GM12878 (cell line): ENCODE data around the gene MSI2. TPM values are rescaled to one million over a fixed set of nuclear protein-coding genes. Genes with fewer than 3 reads are reported as not detected.

Experiments used
- CBX3 ChIP-seq: fragments of 200-600 bp; sonication (generic); IDR thresholded peaks from 2 replicates; pipeline ENCODE4 v1.6.1; 2016; ENCODE audit warnings: low read depth, borderline replicate concordance
- CREM ChIP-seq: IDR thresholded peaks from 2 replicates; pipeline ENCODE4 v1.6.1; 2014; ENCODE audit warnings: antibody characterized with exemption, low read depth
- CUX1 ChIP-seq: IDR thresholded peaks from 2 replicates; pipeline ENCODE4 v1.6.1; 2012; ENCODE audit warnings: improper control_type of control experiment, low read depth, low read length; ENCODE audit not compliant: insufficient replicate concordance
- E4F1 ChIP-seq: fragments of 450-650 bp; IDR thresholded peaks from 2 replicates; pipeline ENCODE4 v1.6.1; 2018; ENCODE audit warnings: borderline replicate concordance, mild to moderate bottlenecking; ENCODE audit not compliant: partially characterized antibody
- GATAD2B ChIP-seq: fragments of 450-650 bp; conservative IDR thresholded peaks from 2 replicates; pipeline ENCODE4 v1.6.1; 2017; ENCODE audit warnings: low read depth, mild to moderate bottlenecking, moderate library complexity
- HDAC6 ChIP-seq: fragments of 200-600 bp; sonication (generic); IDR thresholded peaks from one replicate; pipeline ENCODE4 v1.8.0; 2017; ENCODE audit warnings: antibody characterized with exemption; ENCODE audit not compliant: unreplicated experiment
- JUNB ChIP-seq: IDR thresholded peaks from 2 replicates; pipeline ENCODE4 v1.6.1; 2016; ENCODE audit warnings: antibody characterized with exemption, mild to moderate bottlenecking
- MXI1 ChIP-seq: fragments of 150-350 bp; IDR thresholded peaks from 2 replicates; pipeline ENCODE4 v1.6.1; 2011; ENCODE audit warnings: low read depth, mild to moderate bottlenecking, inconsistent platforms, low read length, improper control_type of control experiment
- NBN ChIP-seq: fragments of 450-650 bp; IDR thresholded peaks from 2 replicates; pipeline ENCODE4 v1.6.1; 2016
- NRF1 ChIP-seq: conservative IDR thresholded peaks from 2 replicates; pipeline ENCODE4 v1.6.1; 2011; ENCODE audit warnings: mild to moderate bottlenecking, low read depth, low read length, improper control_type of control experiment
- RBBP5 ChIP-seq: fragments of 200-600 bp; sonication (generic); conservative IDR thresholded peaks from 2 replicates; pipeline ENCODE4 v1.6.1; 2016
- RELA ChIP-seq: fragments of 450-650 bp; IDR thresholded peaks from 2 replicates; pipeline ENCODE4 v1.8.0; 2014; ENCODE audit warnings: borderline replicate concordance; ENCODE audit not compliant: partially characterized antibody
- SMAD1 ChIP-seq: fragments of 450-650 bp; IDR thresholded peaks from 2 replicates; pipeline ENCODE4 v1.6.1; 2018; ENCODE audit warnings: mild to moderate bottlenecking, low read depth; ENCODE audit not compliant: partially characterized antibody
- SPI1 ChIP-seq: IDR thresholded peaks from 2 replicates; pipeline ENCODE4 v1.6.1; 2011; ENCODE audit warnings: low read depth, mild to moderate bottlenecking, low read length, moderate library complexity, borderline replicate concordance; ENCODE audit not compliant: insufficient read depth
- SREBF1 ChIP-seq: IDR thresholded peaks from 2 replicates; pipeline ENCODE4 v1.6.1; 2012; ENCODE audit warnings: mild to moderate bottlenecking, low read length
- SREBF2 ChIP-seq: IDR thresholded peaks from 2 replicates; pipeline ENCODE4 v1.6.1; 2012; ENCODE audit warnings: mild to moderate bottlenecking, low read length
- YBX1 ChIP-seq: fragments of 450-650 bp; IDR thresholded peaks from 2 replicates; pipeline ENCODE4 v1.6.1; 2016; ENCODE audit warnings: antibody characterized with exemption
- ZNF274 ChIP-seq: IDR thresholded peaks from one replicate; pipeline ENCODE4 v1.8.0; 2011; ENCODE audit not compliant: insufficient read length, insufficient read depth
- polyA plus RNA-seq, 11 experiments: library from polyadenylated mRNA; depleted of rRNA in 4 of 11; unstranded in 6 of 11; stranded (reverse) in 5 of 11; fragments of >200 nt; fragmentation: Nextera tagmentation in 4 of 11; fragmentation: Illumina TruSeq in 1 of 11; extraction: Ambion mirVana in 4 of 11; extraction: Trizol in 1 of 11; gene quantifications; 1 replicate in 1 of 11; 2 replicates in 10 of 11; pipeline versions ENCODE4 v1.2.1 to v1.2.3, GENCODE V29; 2011 to 2016; ENCODE audit warnings: inconsistent platforms in 2 of 11, missing spikeins in 2 of 11, low read depth in 1 of 11
- total RNA-seq, 4 experiments: library from RNA; depleted of rRNA in 3 of 4; stranded (reverse); fragments of >200 nt in 3 of 4; fragmentation: Illumina TruSeq in 1 of 4; extraction: Trizol in 1 of 4; gene quantifications; 2 replicates each; pipeline versions ENCODE4 v1.2.1 to v1.2.3, GENCODE V29; 2013 to 2021
- TF ChIP-seq, protein P1 (sequence below): IDR thresholded peaks from 2 replicates; pipeline ENCODE4 v1.6.1; 2012; ENCODE audit warnings: low read depth, low read length, improper control_type of control experiment
- TF ChIP-seq, protein P2 (sequence below): IDR thresholded peaks from 2 replicates; pipeline ENCODE4 v1.6.1; 2012; ENCODE audit warnings: low read length, inconsistent platforms

Gene MSI2
- total and polyA plus RNA-seq, 10 of the 15 experiments (the other 5 are each of a cell fraction or from before 2014, with no cell fraction given): 6.1 to 76.1 (median 42.0) TPM

GRCh38 chr17:57284984-57285646, 28.8 kb downstream of the MSI2 start (continued):
- no peak for TF ChIP-seq SREBF2
- no peak for TF ChIP-seq SPI1
- no peak for TF ChIP-seq SREBF1
- TF ChIP-seq NBN: no peak
- peak; percentile 51; the same call in 1 of the 2 replicates for TF ChIP-seq GATAD2B
- TF ChIP-seq E4F1: no peak
- no peak; the same call in 1 of the 2 replicates for TF ChIP-seq CREM
- no peak for TF ChIP-seq ZNF274
- peak; percentile 57 for TF ChIP-seq CUX1
- no peak for TF ChIP-seq HDAC6
- TF ChIP-seq RELA: no peak
- no peak for TF ChIP-seq RBBP5
- TF ChIP-seq, protein P1, sequence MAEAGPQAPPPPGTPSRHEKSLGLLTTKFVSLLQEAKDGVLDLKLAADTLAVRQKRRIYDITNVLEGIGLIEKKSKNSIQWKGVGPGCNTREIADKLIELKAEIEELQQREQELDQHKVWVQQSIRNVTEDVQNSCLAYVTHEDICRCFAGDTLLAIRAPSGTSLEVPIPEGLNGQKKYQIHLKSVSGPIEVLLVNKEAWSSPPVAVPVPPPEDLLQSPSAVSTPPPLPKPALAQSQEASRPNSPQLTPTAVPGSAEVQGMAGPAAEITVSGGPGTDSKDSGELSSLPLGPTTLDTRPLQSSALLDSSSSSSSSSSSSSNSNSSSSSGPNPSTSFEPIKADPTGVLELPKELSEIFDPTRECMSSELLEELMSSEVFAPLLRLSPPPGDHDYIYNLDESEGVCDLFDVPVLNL: no peak
- TF ChIP-seq, protein P2, sequence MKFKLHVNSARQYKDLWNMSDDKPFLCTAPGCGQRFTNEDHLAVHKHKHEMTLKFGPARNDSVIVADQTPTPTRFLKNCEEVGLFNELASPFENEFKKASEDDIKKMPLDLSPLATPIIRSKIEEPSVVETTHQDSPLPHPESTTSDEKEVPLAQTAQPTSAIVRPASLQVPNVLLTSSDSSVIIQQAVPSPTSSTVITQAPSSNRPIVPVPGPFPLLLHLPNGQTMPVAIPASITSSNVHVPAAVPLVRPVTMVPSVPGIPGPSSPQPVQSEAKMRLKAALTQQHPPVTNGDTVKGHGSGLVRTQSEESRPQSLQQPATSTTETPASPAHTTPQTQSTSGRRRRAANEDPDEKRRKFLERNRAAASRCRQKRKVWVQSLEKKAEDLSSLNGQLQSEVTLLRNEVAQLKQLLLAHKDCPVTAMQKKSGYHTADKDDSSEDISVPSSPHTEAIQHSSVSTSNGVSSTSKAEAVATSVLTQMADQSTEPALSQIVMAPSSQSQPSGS: no peak
- TF ChIP-seq NRF1: no peak
- no peak for TF ChIP-seq SMAD1
- no peak for TF ChIP-seq CBX3
- TF ChIP-seq MXI1: no peak
- TF ChIP-seq JUNB: no peak
- no peak for TF ChIP-seq YBX1
